SK-N-SH (cell line): ENCODE results near the gene ABR.

Experiments
- FOXM1 ChIP-seq: IDR thresholded peaks from 2 replicates; pipeline ENCODE4 v1.4.0; 2012; ENCODE audit warnings: low read depth, mild to moderate bottlenecking
- GABPA ChIP-seq: IDR thresholded peaks from 2 replicates; pipeline ENCODE4 v1.4.0; 2012; ENCODE audit warnings: low read depth, mild to moderate bottlenecking
- MEF2A ChIP-seq: IDR thresholded peaks from 2 replicates; pipeline ENCODE4 v1.4.0; 2012; ENCODE audit warnings: low read depth, borderline replicate concordance
- NRF1 ChIP-seq: IDR thresholded peaks from 2 replicates; pipeline ENCODE4 v1.6.1; 2012; ENCODE audit warnings: low read depth, mild to moderate bottlenecking, low read length
- RCOR1 ChIP-seq: fragments of 150-350 bp; IDR thresholded peaks from 2 replicates; pipeline ENCODE4 v1.6.1; 2017; ENCODE audit warnings: antibody characterized with exemption, low read length
- TEAD4 ChIP-seq: IDR thresholded peaks from 2 replicates; pipeline ENCODE4 v1.4.0; 2012; ENCODE audit warnings: mild to moderate bottlenecking, borderline replicate concordance; ENCODE audit not compliant: insufficient read depth
- YY1 ChIP-seq: IDR thresholded peaks from 2 replicates; pipeline ENCODE4 v1.4.0; 2012; ENCODE audit warnings: low read depth, mild to moderate bottlenecking
- TF ChIP-seq, protein P1 (sequence below): fragments of 200-600 bp; sonication (generic); IDR thresholded peaks from 2 replicates; pipeline ENCODE4 v1.6.1; 2017; ENCODE audit warnings: antibody characterized with exemption, mild to moderate bottlenecking, moderate library complexity
- TF ChIP-seq, protein P2 (sequence below): IDR thresholded peaks from 2 replicates; pipeline ENCODE4; 2012

DNA sequence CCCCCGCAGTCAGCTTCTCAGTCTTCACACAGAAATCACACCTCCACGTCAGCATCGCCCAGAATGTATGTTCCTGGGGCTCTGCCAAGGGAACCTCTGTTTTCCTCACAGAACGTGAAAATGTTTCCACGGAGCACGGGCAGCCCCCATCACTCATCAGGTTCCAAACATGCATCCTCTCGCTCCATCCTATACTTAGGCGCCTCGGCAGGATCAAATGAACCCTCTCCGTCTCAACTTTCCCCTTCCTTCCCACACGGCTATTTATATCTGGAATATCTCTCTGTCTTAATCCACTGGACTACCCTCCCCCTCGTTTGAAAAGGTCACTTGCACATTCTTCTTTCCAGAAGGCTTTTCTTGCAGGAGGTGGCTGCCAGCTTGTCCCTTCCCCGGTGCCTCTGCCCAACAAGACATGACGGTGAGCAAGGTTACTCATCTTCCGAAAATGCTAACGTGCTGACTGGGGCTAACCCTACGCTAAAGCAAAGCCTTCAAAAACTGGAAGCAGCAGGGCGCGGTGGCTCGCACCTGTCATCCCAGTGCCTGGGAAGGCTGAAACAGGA is 221.8 kb downstream of the ABR start:
- no peak for TF ChIP-seq RCOR1
- no peak for TF ChIP-seq GABPA
- TF ChIP-seq YY1: no peak
- TF ChIP-seq NRF1: no peak
- TF ChIP-seq, protein P1, sequence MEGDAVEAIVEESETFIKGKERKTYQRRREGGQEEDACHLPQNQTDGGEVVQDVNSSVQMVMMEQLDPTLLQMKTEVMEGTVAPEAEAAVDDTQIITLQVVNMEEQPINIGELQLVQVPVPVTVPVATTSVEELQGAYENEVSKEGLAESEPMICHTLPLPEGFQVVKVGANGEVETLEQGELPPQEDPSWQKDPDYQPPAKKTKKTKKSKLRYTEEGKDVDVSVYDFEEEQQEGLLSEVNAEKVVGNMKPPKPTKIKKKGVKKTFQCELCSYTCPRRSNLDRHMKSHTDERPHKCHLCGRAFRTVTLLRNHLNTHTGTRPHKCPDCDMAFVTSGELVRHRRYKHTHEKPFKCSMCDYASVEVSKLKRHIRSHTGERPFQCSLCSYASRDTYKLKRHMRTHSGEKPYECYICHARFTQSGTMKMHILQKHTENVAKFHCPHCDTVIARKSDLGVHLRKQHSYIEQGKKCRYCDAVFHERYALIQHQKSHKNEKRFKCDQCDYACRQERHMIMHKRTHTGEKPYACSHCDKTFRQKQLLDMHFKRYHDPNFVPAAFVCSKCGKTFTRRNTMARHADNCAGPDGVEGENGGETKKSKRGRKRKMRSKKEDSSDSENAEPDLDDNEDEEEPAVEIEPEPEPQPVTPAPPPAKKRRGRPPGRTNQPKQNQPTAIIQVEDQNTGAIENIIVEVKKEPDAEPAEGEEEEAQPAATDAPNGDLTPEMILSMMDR: no peak
- no peak for TF ChIP-seq FOXM1
- TF ChIP-seq, protein P2, sequence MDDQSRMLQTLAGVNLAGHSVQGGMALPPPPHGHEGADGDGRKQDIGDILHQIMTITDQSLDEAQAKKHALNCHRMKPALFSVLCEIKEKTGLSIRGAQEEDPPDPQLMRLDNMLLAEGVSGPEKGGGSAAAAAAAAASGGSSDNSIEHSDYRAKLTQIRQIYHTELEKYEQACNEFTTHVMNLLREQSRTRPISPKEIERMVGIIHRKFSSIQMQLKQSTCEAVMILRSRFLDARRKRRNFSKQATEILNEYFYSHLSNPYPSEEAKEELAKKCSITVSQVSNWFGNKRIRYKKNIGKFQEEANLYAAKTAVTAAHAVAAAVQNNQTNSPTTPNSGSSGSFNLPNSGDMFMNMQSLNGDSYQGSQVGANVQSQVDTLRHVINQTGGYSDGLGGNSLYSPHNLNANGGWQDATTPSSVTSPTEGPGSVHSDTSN: no peak
- TF ChIP-seq TEAD4: no peak
- TF ChIP-seq MEF2A: no peak
